Measurements from ENCODE around the gene GGT6. TPM values are rescaled to one million over a fixed set of nuclear protein-coding genes. Genes with fewer than 3 reads are reported as not detected.

The GGT6 gene
- total RNA-seq, 1 donor from 2014 or later: not detected

GRCh38 chr17:4588391-4588790, 28.0 kb upstream of the GGT6 start:
- Mint-ChIP-seq H3K27me3 (ENCODE audit: unreplicated experiment) (peaks cover 16% of the 10 kb centered on the region), H3K36me3 (ENCODE audit: unreplicated experiment) (peaks cover 5% of the 10 kb centered on the region), H3K27ac (ENCODE audit: unreplicated experiment) (no peak overlapping the region), H3K4me3 (ENCODE audit: unreplicated experiment) (no peak overlapping the region), H3K9me3 (ENCODE audit: unreplicated experiment) (peaks cover 4% of the 10 kb centered on the region), H3K4me1 (ENCODE audit: low read depth, unreplicated experiment) (peaks cover 15% of the 10 kb centered on the region)
- DNase-seq: no peak
- no peak for TF ChIP-seq CTCF (IDR thresholded peaks at IDR 0.05; ENCODE audit: partially characterized antibody, unreplicated experiment)

GRCh38 chr17:4587803-4588202, 27.4 kb upstream of the GGT6 start:
- no peak for TF ChIP-seq CTCF (IDR thresholded peaks at IDR 0.05; ENCODE audit: partially characterized antibody, unreplicated experiment)
- peaks cover 8% of the 10 kb centered on the region for H3K9me3 Mint-ChIP-seq (ENCODE audit: unreplicated experiment)
- H3K27ac Mint-ChIP-seq (ENCODE audit: unreplicated experiment): no peak overlapping the region
- peaks cover 5% of the 10 kb centered on the region for H3K36me3 Mint-ChIP-seq (ENCODE audit: unreplicated experiment)
- H3K27me3 Mint-ChIP-seq (ENCODE audit: unreplicated experiment): peaks cover 19% of the 10 kb centered on the region
- DNase-seq: no peak
- no peak overlapping the region for H3K4me3 Mint-ChIP-seq (ENCODE audit: unreplicated experiment)
- H3K4me1 Mint-ChIP-seq (ENCODE audit: low read depth, unreplicated experiment): peaks cover 21% of the 10 kb centered on the region

DNA sequence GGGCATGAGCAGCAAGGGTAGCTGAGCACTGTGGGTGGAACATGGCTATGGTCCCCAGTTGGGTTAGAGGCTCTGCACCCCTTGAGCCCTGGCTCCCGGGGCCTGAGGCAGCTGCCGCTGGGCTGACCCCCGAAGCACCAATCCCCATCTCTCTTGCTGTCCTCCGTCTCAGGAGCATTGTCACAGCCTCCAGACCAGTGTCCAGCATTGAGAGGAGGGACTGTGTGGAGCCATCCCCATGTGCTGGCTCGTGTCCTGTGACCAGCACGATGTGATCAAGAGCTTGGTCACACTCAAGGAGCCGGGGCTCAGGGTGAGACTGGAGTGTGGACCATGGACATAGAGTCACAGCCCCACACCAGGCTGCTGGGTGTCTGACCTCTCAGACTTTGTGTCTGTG, 26.8 kb upstream of the GGT6 start:
- Mint-ChIP-seq H3K4me1 (ENCODE audit: low read depth, unreplicated experiment) (peaks cover 27% of the 10 kb centered on the region), H3K27me3 (ENCODE audit: unreplicated experiment) (peaks cover 19% of the 10 kb centered on the region), H3K9me3 (ENCODE audit: unreplicated experiment) (peaks cover 13% of the 10 kb centered on the region), H3K27ac (ENCODE audit: unreplicated experiment) (no peak overlapping the region), H3K36me3 (ENCODE audit: unreplicated experiment) (peaks cover 5% of the 10 kb centered on the region), H3K4me3 (ENCODE audit: unreplicated experiment) (no peak overlapping the region)
- DNase-seq: no peak
- TF ChIP-seq CTCF (IDR thresholded peaks at IDR 0.05; ENCODE audit: partially characterized antibody, unreplicated experiment): no peak

DNA sequence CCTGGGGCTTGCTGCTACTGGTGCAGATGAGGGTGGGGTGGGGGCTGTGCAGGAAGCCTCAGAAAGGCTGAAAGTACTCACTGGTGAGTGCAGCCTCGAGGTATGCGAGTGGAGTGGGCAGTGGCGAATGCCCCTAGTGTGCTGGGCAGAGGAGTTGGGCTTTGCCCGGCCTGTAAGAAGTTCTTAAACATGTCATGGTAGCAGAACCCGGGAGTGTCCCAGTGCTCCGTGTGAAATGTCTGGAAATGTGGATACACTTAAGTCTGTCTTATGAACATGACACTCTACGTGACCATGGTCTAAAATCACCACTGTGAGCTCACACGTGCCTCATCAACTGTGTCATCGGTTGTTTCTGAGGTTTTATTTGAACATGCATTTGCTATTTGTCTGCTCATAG, 25.7 kb upstream of the GGT6 start:
- DNase-seq: no peak
- Mint-ChIP-seq H3K4me3 (ENCODE audit: unreplicated experiment) (peak overlapping the region; percentile 92), H3K4me1 (ENCODE audit: low read depth, unreplicated experiment) (peaks cover 36% of the 10 kb centered on the region), H3K9me3 (ENCODE audit: unreplicated experiment) (peaks cover 15% of the 10 kb centered on the region), H3K27ac (ENCODE audit: unreplicated experiment) (no peak overlapping the region), H3K27me3 (ENCODE audit: unreplicated experiment) (peaks cover 24% of the 10 kb centered on the region), H3K36me3 (ENCODE audit: unreplicated experiment) (peaks cover 5% of the 10 kb centered on the region)
- TF ChIP-seq CTCF (IDR thresholded peaks at IDR 0.05; ENCODE audit: partially characterized antibody, unreplicated experiment): no peak

DNA sequence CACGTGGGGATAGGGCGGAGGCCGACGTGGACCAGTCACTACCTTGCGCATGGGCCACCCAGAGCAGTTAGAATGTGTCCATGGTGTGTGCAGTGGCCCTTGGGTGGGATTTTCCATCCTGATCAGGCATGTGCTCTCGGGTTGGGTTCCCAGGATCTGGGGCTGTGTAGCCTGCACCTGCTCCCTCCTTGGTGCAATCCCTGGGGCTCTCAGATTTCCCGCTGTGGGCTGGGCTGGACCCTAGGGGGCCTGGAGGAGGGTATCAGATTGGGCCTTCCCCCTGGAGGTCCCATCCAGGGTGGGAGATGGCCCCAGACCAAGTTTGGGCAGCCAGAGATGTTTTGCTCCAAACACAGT, 25.2 kb upstream of the GGT6 start:
- Mint-ChIP-seq H3K27me3 (ENCODE audit: unreplicated experiment) (peaks cover 26% of the 10 kb centered on the region), H3K4me3 (ENCODE audit: unreplicated experiment) (peak overlapping the region; percentile 92), H3K9me3 (ENCODE audit: unreplicated experiment) (peaks cover 15% of the 10 kb centered on the region), H3K36me3 (ENCODE audit: unreplicated experiment) (peaks cover 5% of the 10 kb centered on the region), H3K4me1 (ENCODE audit: low read depth, unreplicated experiment) (peaks cover 38% of the 10 kb centered on the region), H3K27ac (ENCODE audit: unreplicated experiment) (peak overlapping the region; percentile 48)
- TF ChIP-seq CTCF (IDR thresholded peaks at IDR 0.05; ENCODE audit: partially characterized antibody, unreplicated experiment): no peak
- DNase-seq: no peak

All from glutamatergic neuron (in vitro differentiated cells).